Tongue (tissue), 2 donors: ENCODE data around the gene SCARB1. TPM values are rescaled to one million over a fixed set of nuclear protein-coding genes. Genes with fewer than 3 reads are reported as not detected.
A peak's percentile ranks its signal among the peaks of the same experiment; 100 is the strongest.

Experiments
- DNase-seq: peaks from one replicate; pipeline ENCODE4 v3.0.0-alpha.2; 2015
- total RNA-seq: library from RNA; depleted of rRNA; stranded (reverse); fragments of >200 nt; gene quantifications from one replicate; pipeline ENCODE4 v1.2.3, GENCODE V29; 2014

Gene SCARB1
- total RNA-seq, 1 donor from 2014 or later: 16.2 TPM

- no peak for DNase-seq
Measured at GRCh38 chr12:124796303-124796960, 67.2 kb downstream of the SCARB1 start.

- DNase-seq: no peak
Measured at GRCh38 chr12:124795081-124795948, 68.3 kb downstream of the SCARB1 start.

DNA sequence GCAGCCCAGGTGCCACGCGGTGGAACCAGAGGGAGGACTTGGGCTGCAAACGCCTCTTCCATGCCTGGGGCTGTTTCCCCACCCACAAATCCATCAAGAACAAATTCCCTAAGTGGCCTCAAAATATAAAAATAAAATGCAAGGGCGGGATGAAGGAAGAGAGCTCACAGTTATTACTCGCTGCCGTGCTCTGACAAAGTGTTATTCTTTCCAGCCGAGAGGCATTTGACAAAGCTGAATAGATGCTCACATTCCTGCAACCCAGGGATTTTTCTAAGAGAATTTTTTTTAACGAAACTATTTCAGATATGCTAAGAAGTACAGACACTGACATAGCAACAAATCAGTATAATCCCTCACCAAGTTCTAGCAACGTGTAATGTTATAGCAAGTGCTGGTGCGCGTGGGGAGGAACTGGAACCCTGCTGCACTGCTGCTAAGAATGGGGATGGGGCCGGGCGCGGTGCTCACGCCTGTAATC lies 70.7 kb downstream of the SCARB1 start:
- peak; percentile 29 for DNase-seq

DNA sequence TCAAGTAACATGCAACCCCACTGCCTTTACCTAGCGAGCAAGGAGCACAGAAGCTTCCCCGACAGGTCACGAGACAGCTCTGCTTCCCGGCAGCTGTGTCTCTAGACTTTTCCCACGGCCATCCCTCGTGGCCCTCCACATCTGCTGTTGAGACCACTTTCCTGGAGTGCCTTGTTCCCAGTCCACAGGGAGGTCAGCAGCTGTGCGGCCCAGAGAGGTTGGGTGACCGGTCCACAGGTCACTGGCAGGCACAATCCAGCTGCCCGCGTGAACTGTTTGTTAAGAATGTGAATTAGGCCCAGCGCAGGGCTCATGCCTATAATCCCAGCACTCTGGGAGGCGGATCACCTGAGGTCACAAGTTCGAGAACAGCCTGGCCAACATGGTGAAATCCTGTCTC lies 71.5 kb downstream of the SCARB1 start:
- no peak for DNase-seq

DNA sequence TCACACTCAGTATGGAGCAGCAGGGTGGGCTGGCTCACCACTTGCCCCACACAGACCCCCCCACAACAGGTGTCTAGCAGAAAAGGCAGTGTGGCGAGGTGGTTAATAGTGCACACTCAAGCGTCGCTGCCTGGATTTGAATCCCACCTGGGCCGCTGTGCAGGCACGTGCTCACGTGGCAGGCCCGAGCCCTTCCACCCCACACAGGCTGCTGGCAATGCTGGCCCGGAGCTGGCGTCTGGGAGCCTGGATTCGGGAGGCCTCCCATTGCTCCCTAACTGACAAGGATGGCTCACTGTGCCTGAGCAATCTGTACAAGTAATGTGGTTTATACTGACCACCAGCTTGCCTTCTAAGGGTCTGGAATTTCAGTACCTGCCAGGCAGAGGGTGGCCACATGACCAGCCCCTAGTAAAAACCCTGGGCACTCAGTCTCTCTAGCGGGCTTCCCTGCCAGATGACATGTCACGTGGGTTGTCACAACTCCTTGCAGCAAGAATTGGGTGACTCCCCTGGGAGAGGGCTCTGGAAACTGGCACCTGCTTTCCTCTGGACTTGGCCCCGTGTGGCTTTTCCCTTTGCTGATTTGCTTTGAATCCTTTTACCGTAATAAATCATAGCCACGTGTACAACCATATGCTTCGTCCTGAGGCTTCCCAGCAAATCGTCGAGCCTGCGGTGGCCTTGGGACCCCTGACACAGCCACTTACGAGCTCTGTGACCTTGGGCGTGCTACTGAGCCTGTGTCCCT lies 72.8 kb downstream of the SCARB1 start:
- no peak for DNase-seq

DNA sequence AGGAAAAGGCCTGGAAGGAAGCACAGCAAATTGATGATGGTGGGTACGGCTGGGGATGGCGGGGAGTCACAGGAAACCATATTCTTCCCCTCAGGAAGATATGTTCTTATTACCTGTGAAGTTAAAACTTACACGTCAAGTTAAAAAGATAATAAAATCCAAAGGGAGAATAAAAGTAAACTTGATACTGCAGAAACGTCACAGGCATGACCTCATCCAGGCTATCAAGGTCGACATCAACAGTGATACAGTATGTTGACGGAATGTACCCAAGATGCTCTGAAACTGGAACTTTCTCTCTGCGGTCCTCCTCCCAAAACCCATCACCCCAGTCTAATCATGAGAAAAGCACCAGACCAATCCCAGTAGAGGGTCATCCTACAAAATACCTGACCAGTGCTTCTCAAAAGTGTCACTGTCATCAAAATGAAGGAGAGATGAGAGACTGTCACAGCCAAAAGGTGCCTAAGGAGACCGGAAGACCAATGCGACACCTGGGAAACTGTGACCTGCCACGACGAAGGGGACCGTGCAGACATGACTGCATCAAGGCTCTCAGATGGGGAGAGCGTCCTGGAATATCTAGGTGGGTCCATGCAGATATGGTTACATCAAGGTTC lies 74.6 kb downstream of the SCARB1 start:
- DNase-seq: no peak

GRCh38 chr12:124786061-124786964 lies 77.4 kb downstream of the SCARB1 start:
- DNase-seq: peak; percentile 97

GRCh38 chr12:124784871-124785572 lies 78.6 kb downstream of the SCARB1 start:
- no peak for DNase-seq

GRCh38 chr12:124783087-124783486 lies 80.6 kb downstream of the SCARB1 start:
- no peak for DNase-seq

DNA sequence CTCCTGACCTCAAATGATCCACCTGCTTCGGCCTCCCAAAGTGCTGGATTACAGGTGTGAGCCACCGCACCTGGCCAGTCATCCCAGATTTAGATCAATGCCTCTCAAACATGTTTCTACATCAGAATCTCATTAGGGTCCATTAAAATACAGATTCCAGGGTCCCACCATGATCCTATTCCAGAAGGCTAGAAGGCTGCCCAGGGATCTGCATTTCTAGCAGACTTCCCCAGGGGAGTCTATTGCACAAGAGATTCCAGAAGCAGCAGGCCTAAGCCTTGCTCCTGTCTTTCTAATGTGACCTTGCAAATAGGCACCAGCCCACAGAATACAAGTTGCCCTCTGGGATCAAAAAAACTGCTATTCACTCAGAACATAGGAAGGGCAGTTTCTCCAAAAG lies 81.5 kb downstream of the SCARB1 start:
- no peak for DNase-seq

DNA sequence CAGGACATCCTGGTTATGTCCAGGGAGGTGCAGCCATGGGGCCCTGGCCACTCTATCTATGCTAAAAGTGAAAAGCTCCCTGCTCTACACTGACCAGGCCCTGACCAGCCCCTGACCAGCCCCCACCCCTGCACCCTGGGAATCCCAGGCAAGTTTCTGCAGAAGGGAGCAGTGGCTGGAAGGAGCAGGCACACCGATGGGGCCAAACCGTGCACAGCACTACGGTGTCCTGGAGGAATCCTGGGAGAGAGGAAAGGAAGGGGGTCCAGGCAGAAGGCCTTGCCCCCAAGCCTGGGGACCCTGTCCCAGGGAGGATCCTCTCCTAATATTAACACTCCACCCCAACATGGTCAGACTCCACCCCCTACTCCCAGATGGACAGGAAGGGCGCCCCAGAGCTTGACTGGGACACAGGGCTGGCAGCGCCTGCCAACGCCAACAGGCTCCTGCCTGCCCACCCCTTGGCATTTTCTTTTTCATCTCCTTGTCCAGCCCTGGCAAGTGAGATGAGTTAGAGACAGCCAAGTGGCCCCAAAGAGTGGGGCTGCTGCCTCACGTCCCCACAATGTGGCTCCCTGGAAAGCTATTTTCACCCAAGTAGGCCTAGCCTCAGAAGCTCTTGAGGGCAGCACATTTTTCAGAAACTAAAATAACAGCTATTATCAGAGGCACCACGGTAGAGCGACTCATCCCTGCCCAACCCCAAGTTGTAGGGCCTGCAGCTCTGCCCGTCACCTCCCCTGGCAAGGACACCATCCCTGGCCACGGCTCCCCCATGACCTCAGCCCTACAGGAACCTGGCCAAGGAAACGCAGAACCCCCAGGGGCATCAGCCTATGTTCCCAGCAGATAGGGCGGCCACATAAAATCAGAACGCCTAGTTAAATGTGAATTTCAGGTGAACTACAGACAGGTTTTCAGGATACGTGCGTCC lies 82.6 kb downstream of the SCARB1 start:
- no peak for DNase-seq

DNA sequence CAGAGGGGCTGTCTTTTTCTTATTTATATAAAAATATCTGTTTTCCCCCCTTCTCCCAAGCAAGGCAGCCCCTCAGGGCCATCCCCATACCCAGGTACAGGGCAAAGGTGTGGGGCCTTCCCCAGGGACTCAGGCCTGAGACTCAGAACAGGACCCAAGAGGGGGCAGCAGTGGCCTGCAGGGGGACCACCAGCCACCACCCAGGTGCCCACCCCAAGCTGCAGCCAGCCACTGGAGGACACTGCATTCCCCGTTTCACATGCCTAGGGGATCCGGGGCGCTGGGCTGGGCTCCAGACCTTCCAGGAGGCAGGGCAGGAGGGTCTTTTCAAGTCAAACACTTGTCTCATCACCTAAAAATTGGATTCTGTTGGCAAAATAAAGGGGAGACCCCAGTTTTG lies 83.3 kb downstream of the SCARB1 start:
- DNase-seq: no peak

GRCh38 chr12:124779161-124780141 lies 84.2 kb downstream of the SCARB1 start:
- DNase-seq: peak; percentile 57

GRCh38 chr12:124778411-124778810 lies 85.3 kb downstream of the SCARB1 start:
- DNase-seq: no peak

GRCh38 chr12:124777399-124778372 lies 86.0 kb downstream of the SCARB1 start:
- DNase-seq: peak; percentile 29

DNA sequence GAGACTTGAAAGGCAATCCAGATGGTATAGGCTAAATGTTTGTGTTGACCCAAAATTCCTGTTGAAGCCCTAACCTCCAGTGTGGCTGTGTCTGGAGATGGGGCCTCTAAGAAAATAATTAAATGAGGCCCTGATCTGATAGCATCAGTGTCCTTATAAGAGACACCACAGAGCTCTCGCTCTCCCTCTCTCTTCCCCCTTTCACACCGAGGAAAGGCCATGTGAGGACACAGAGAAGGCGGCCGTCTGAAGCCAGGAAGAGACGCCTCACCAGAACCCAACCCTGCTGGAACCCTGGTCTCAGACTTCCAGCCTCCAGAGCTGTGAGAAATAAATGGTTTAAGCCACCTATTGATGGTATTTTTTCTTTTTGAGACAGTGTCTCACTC lies 87.5 kb downstream of the SCARB1 start:
- no peak for DNase-seq
